K562 (cell line): ENCODE data around the gene SERPINH1. TPM values are rescaled to one million over a fixed set of nuclear protein-coding genes. Genes with fewer than 3 reads are reported as not detected.

Experiments used
- ATAC-seq: fragments of 200-7000 bp; cut with Tn5 transposase; 3 replicates; pipeline ENCODE4 v1.9.1; 2020; ENCODE audit warnings: moderate library complexity
- BruUV-seq: library from RNA; stranded (reverse); fragments of 400-500 nt; replicated peaks from 2 replicates; lab custom pipeline; 2021; lab: Mats Ljungman, UMichigan
- CTCF ChIA-PET: fragments of 300-600 bp; formaldehyde crosslinking; extraction: SDS; loops from one replicate; lab custom pipeline; 2021; ENCODE audit warnings: low intra/inter-chr PET ratio; lab: Yijun Ruan, JAX
- POLR2A ChIA-PET: fragments of 300-600, 350-650 bp; sonication (Branson Sonifier 250); formaldehyde crosslinking; extraction: SDS; loops from one replicate; lab custom pipeline; 2021; ENCODE audit warnings: antibody characterized with exemption, inconsistent platforms; lab: Yijun Ruan, JAX
- DNase-seq, 4 experiments: peaks; one replicate each; pipeline versions ENCODE4 v3.0.0 to v3.0.0-alpha.2; 2011 to 2018; ENCODE audit warnings: low spot score in 3 of 4, mixed read lengths in 3 of 4; ENCODE audit errors: extremely low read depth in 1 of 4
- FAIRE-seq: peaks from 2 replicates; lab custom pipeline; 2011; peaks lifted over from hg19 to GRCh38; lab: Jason Lieb, UNC
- H2AFZ ChIP-seq: 2 replicates; pipeline ENCODE4 v1.6.0; 2011; ENCODE audit warnings: low read depth, low read length, control low read depth, inconsistent platforms
- H3K27ac ChIP-seq: fragments of 200-600 bp; 3 replicates; pipeline ENCODE4 v1.8.0; 2011; ENCODE audit warnings: low read depth, mild to moderate bottlenecking, control low read depth, inconsistent platforms, low read length, moderate library complexity, mixed read lengths; ENCODE audit errors: extremely low read depth
- H3K27me3 ChIP-seq, 2 experiments: fragments of 300-600 bp in 1 of 2; 2 replicates in 1 of 2; 3 replicates in 1 of 2; pipeline versions ENCODE4 v1.6.0 to v1.8.0; 2011; ENCODE audit warnings: inconsistent platforms in 2 of 2, low read length in 2 of 2, mild to moderate bottlenecking in 1 of 2, mixed read lengths in 1 of 2, moderate library complexity in 1 of 2; ENCODE audit not compliant: control insufficient read depth in 2 of 2, insufficient read depth in 2 of 2
- H3K36me3 ChIP-seq: fragments of 300-600 bp; 3 replicates; pipeline ENCODE4 v1.8.0; 2011; ENCODE audit warnings: mild to moderate bottlenecking, low read length, inconsistent platforms; ENCODE audit not compliant: control insufficient read depth, insufficient read depth
- H3K4me1 ChIP-seq, 2 experiments: fragments of 200-600 bp in 1 of 2; replicated peaks in 1 of 2; 2 replicates in 1 of 2; 3 replicates in 1 of 2; pipeline versions ENCODE4 v1.5.1 to v1.8.0; 2011; ENCODE audit warnings: inconsistent platforms in 2 of 2, low read length in 2 of 2, mild to moderate bottlenecking in 1 of 2, mixed read lengths in 1 of 2, moderate library complexity in 1 of 2; ENCODE audit not compliant: control insufficient read depth in 2 of 2, insufficient read depth in 2 of 2
- H3K4me2 ChIP-seq: 2 replicates; pipeline ENCODE4 v1.6.1; 2011; ENCODE audit warnings: low read length, control low read depth, inconsistent platforms, mixed read lengths; ENCODE audit not compliant: insufficient read depth
- H3K4me3 ChIP-seq: fragments of 200-600 bp; sonication (generic), shearing (Covaris generic); 2 replicates; pipeline ENCODE4 v1.5.1; 2016; ENCODE audit warnings: control low read depth, inconsistent platforms
- H3K79me2 ChIP-seq: fragments of 200-600 bp; 3 replicates; pipeline ENCODE4 v1.8.0; 2011; ENCODE audit warnings: low read length, inconsistent platforms; ENCODE audit not compliant: control insufficient read depth, insufficient read depth
- H3K9ac ChIP-seq, 2 experiments: 2 replicates each; pipeline versions ENCODE4 v1.6.0 to v1.6.1; 2011; ENCODE audit warnings: low read depth in 2 of 2, low read length in 2 of 2, control low read depth in 1 of 2, inconsistent platforms in 1 of 2, mild to moderate bottlenecking in 1 of 2, mixed read lengths in 1 of 2; ENCODE audit not compliant: insufficient read depth in 1 of 2
- H3K9me1 ChIP-seq: one replicate; pipeline ENCODE4 v1.6.0; 2011; ENCODE audit warnings: inconsistent platforms, mild to moderate bottlenecking, low read length, moderate library complexity; ENCODE audit not compliant: control insufficient read depth, insufficient read depth
- H3K9me3 ChIP-seq: replicated peaks from 2 replicates; pipeline ENCODE4 v1.5.1; 2011; ENCODE audit warnings: low read depth, low read length, inconsistent platforms; ENCODE audit not compliant: control insufficient read depth, insufficient read depth
- H4K20me1 ChIP-seq: replicated peaks from 2 replicates; pipeline ENCODE4 v1.6.1; 2011; ENCODE audit warnings: low read length, inconsistent platforms, mixed read lengths; ENCODE audit not compliant: control insufficient read depth, insufficient read depth
- KDM1A ChIP-seq, 2 experiments: fragments of 450-650 bp; IDR thresholded peaks; 2 replicates each; pipeline ENCODE4 v1.6.1; 2016; ENCODE audit warnings: mild to moderate bottlenecking in 2 of 2
- MLX ChIP-seq, 2 experiments: fragments of 450-650 bp in 1 of 2; sonication (generic) in 1 of 2; formaldehyde crosslinking; conservative IDR thresholded peaks; 2 replicates each; pipeline versions ENCODE4 v1.4.0 to v1.8.1; 2020 to 2022; ENCODE audit warnings: mild to moderate bottlenecking in 1 of 2, missing genetic modification reagents in 1 of 2
- ZNF217 ChIP-seq: sonication (generic); formaldehyde crosslinking; IDR thresholded peaks from 2 replicates; pipeline ENCODE4 v1.8.0; 2022; ENCODE audit warnings: mild to moderate bottlenecking, missing genetic modification reagents
- WGBS: fragments of 100-300 bp; shearing (Covaris generic); methylation state at CpG from one replicate; pipeline ENCODE4 v1.1.6; 2016; ENCODE audit warnings: low coverage, mixed read lengths; ENCODE audit not compliant: insufficient coverage; ENCODE audit errors: missing lambda C conversion rate; 5-methylcytosine and 5-hydroxymethylcytosine counted together
- in situ Hi-C: fragments of 300-500 bp; cut with MboI; formaldehyde crosslinking; loops from 4 replicates; pipeline ENCODE4 v1.15.0; 2018; ENCODE audit warnings: inconsistent platforms, mixed read lengths
- intact Hi-C: fragments of 100-400 bp; cut with micrococcal nuclease; formaldehyde crosslinking; loops from 2 replicates; pipeline ENCODE4 v1.14.2; 2022
- polyA plus RNA-seq, 8 experiments: library from polyadenylated mRNA; depleted of rRNA in 4 of 8; stranded (reverse) in 5 of 8; unstranded in 3 of 8; fragments of >200 nt; fragmentation: Nextera tagmentation in 2 of 8; fragmentation: Illumina TruSeq in 1 of 8; extraction: Ambion mirVana in 2 of 8; extraction: Trizol in 1 of 8; gene quantifications; 2 replicates each; pipeline versions ENCODE4 v1.2.1 to v1.2.3, GENCODE V29; 2011 to 2014; ENCODE audit warnings: inconsistent platforms in 1 of 8, missing spikeins in 1 of 8
- total RNA-seq, 7 experiments: library from RNA; depleted of rRNA in 6 of 7; stranded (reverse); fragments of >200 nt in 6 of 7; fragmentation: Illumina TruSeq in 2 of 7; extraction: Trizol in 2 of 7; gene quantifications; 2 replicates each; pipeline versions ENCODE4 v1.2.1 to v1.2.3, GENCODE V29; 2011 to 2021; ENCODE audit warnings: low replicate concordance in 1 of 7

SERPINH1 gene
- total and polyA plus RNA-seq, 9 of the 15 experiments (the other 6 are each of a cell fraction or from before 2014, with no cell fraction given) = 2.8 to 106 (median 67.9) TPM

DNA sequence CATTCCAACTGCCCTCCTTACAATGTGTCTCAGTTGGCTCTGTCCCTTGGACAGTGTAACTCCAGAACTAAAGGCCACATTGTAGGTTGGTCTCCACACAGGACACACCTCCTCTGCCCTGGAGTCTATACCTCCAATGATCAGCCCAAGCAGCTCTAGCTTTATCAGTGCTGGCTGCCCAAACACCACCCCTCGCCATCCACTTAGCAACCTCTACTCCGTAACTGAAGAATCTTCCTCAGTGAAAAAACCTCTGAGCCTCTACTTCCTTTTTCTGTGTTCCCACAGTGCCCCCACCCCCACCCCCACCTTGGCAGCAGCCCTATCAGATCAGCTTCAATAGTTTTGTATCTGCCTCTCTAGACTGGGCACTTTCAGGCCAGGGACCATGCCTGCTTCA lies 33.4 kb downstream of the SERPINH1 start:
- Histone ChIP-seq H3K9me1 (no peaks in the 10 kb centered on the region), H3K4me3 (no peak overlapping the region), H3K79me2 (no peaks in the 10 kb centered on the region), H3K9me3 (no peaks in the 10 kb centered on the region), H2AFZ (peak overlapping the region; percentile 24; the same call in 1 of the 2 replicates), H3K4me1 (peaks cover 20 to 25% of the 10 kb centered on the region in 2 experiments; a peak in 4 of 5 replicates), H3K36me3 (no peaks in the 10 kb centered on the region), H4K20me1 (no peaks in the 10 kb centered on the region), H3K4me2 (no peak overlapping the region), H3K9ac (peak overlapping the region in 1 of 2 experiments; percentile 71; a peak in 1 of 4 replicates), H3K27ac (no peak overlapping the region), H3K27me3 (no peaks in the 10 kb centered on the region)
- ChIA-PET CTCF (no interaction called here), POLR2A (interaction anchor here (0.9 to 2.8 kb wide), 2 partner anchors 10 to 21 kb away, joined by 3 to 9 read pairs; no protein-coding TSS in a partner anchor)
- ATAC-seq (peak; percentile 7; the same call in 1 of the 3 replicates), FAIRE-seq (no peak), DNase-seq (no peak)
- in situ Hi-C loops = no loop called here
- no peak for TF ChIP-seq MLX (CRISPR knock-in tag; conservative IDR thresholded peaks at IDR 0.05)
- 59% methylated on average over 2 of the region's 2 CpGs for WGBS
- intact Hi-C loops = no loop called here
- no TSS peak for BruUV-seq

GRCh38 chr11:75596914-75597313 lies 34.9 kb downstream of the SERPINH1 start:
- Histone ChIP-seq H3K9ac (no peak overlapping the region), H3K9me1 (no peaks in the 10 kb centered on the region), H4K20me1 (no peaks in the 10 kb centered on the region), H3K9me3 (no peaks in the 10 kb centered on the region), H3K27ac (no peak overlapping the region), H3K4me3 (no peak overlapping the region), H3K4me1 (peaks cover 14 to 16% of the 10 kb centered on the region in 2 experiments; a peak in 4 of 5 replicates), H3K36me3 (no peaks in the 10 kb centered on the region), H3K4me2 (no peak overlapping the region), H3K79me2 (no peaks in the 10 kb centered on the region), H2AFZ (no peak overlapping the region), H3K27me3 (no peaks in the 10 kb centered on the region)
- no TSS peak for BruUV-seq
- no peak for DNase-seq
- ChIA-PET POLR2A (interaction anchor here (0.6 to 2.8 kb wide), 3 partner anchors 21 to 47 kb away, joined by 3 to 9 read pairs (median 6); no protein-coding TSS in a partner anchor), CTCF (no interaction called here)
- intact Hi-C loops = no loop called here
- in situ Hi-C loops = no loop called here
- ATAC-seq = no peak
- TF ChIP-seq ZNF217 (CRISPR knock-in tag) = no peak
- TF ChIP-seq KDM1A (IDR thresholded peaks at IDR 0.05) = peak in 1 of 2 experiments; percentile 45; a peak in 1 of 4 replicates
- WGBS = 23% methylated on average over 4 of the region's 4 CpGs
- no peak for FAIRE-seq
